Testis (tissue), 3 donors: ENCODE data around the gene BAIAP2. TPM values are rescaled to one million over a fixed set of nuclear protein-coding genes. Genes with fewer than 3 reads are reported as not detected.

ENCODE experiments used
- DNase-seq: peaks from one replicate; pipeline ENCODE4 v3.0.0-alpha.2; 2019
- H3K27ac ChIP-seq, 2 donors: fragments of 200-600 bp; sonication (generic); one replicate each; pipeline ENCODE4 v1.5.1; 2019
- H3K27me3 ChIP-seq: fragments of 200-600 bp; sonication (generic); one replicate; pipeline ENCODE4 v1.5.1; 2019
- H3K36me3 ChIP-seq: fragments of 200-600 bp; sonication (generic); one replicate; pipeline ENCODE4 v1.5.1; 2017; ENCODE audit warnings: low read depth; ENCODE audit errors: missing control alignments
- H3K4me1 ChIP-seq: fragments of 200-600 bp; sonication (generic); one replicate; pipeline ENCODE4 v1.5.1; 2019
- H3K4me3 ChIP-seq, 2 donors: fragments of 200-600 bp; sonication (generic); one replicate each; pipeline ENCODE4 v1.5.1; 2017 to 2019
- H3K9me3 ChIP-seq: fragments of 200-600 bp; sonication (generic); one replicate; pipeline ENCODE4 v1.5.1; 2017
- CTCF ChIP-seq, 3 experiments: fragments of 450-650 bp in 2 of 3; fragments of 200-600 bp in 1 of 3; sonication (generic) in 1 of 3; IDR thresholded peaks; one replicate each; pipeline ENCODE4 v1.5.1; 2016 to 2019; ENCODE audit warnings: antibody characterized with exemption in 3 of 3, mild to moderate bottlenecking in 2 of 3, moderate library complexity in 1 of 3
- POLR2A ChIP-seq: fragments of 450-650 bp; IDR thresholded peaks from one replicate; pipeline ENCODE4 v1.6.1; 2017; ENCODE audit warnings: antibody characterized with exemption, mild to moderate bottlenecking, moderate library complexity
- WGBS, 2 donors: methylation state at CpG; one replicate each; pipeline ENCODE4 v1.1.5; 2018; 5-methylcytosine and 5-hydroxymethylcytosine counted together
- intact Hi-C: fragments of 100-400 bp; cut with DNase I; formaldehyde crosslinking; loops from one replicate; pipeline ENCODE4 v1.15.1; 2023; ENCODE audit warnings: low total_unique reads
- polyA plus RNA-seq: library from polyadenylated mRNA; stranded (reverse); fragments of 350-450 nt; fragmentation: Illumina TruSeq; extraction: RNeasy Lipid Tissue Mini Kit (QIAGEN cat#74804); gene quantifications from one replicate; pipeline ENCODE4 v1.2.3, GENCODE V29; 2014; ENCODE audit warnings: low read depth, low replicate concordance; ENCODE audit not compliant: insufficient read depth
- total RNA-seq, 2 donors: library from RNA; depleted of rRNA; stranded (reverse); fragments of >200 nt; gene quantifications; one replicate each; pipeline ENCODE4 v1.2.3, GENCODE V29; 2016

Gene BAIAP2
- total and polyA plus RNA-seq, 3 donors from 2014 or later, result 36.7 to 67.5 (median 67.3) TPM

- Histone ChIP-seq H3K27ac (no peak overlapping the region), H3K36me3 (no peaks in the 10 kb centered on the region), H3K4me3 (peak overlapping the region in 1 of 2 donors; percentile 51), H3K9me3 (no peaks in the 10 kb centered on the region), H3K27me3 (no peaks in the 10 kb centered on the region), H3K4me1 (no peaks in the 10 kb centered on the region)
- no peak for DNase-seq
- WGBS, 2 donors, result 50 to 63% methylated on average over 12 to 24 of the region's 24 CpGs
- TF ChIP-seq POLR2A, result no peak
- no peak for TF ChIP-seq CTCF (IDR thresholded peaks at IDR 0.05)
- intact Hi-C loops, result no loop called here
Observed at GRCh38 chr17:81118308-81119221, 83.6 kb downstream of the BAIAP2 start.

- intact Hi-C loops, result no loop called here
- Histone ChIP-seq H3K27me3 (no peaks in the 10 kb centered on the region), H3K9me3 (no peaks in the 10 kb centered on the region), H3K4me3 (peak overlapping the region; percentile 47 to 51), H3K4me1 (no peaks in the 10 kb centered on the region), H3K36me3 (no peaks in the 10 kb centered on the region), H3K27ac (peak overlapping the region in 1 of 2 donors; percentile 68)
- TF ChIP-seq CTCF (IDR thresholded peaks at IDR 0.05) (no peak), POLR2A (no peak)
- WGBS, 2 donors, result 8 to 37% methylated on average over 9 to 71 of the region's 89 CpGs
- peak; percentile 96 for DNase-seq
Observed at GRCh38 chr17:81119223-81120148, 84.5 kb downstream of the BAIAP2 start.

GRCh38 chr17:81120149-81120484, 85.2 kb downstream of the BAIAP2 start:
- H3K4me3 ChIP-seq, result peak overlapping the region; percentile 47 to 51

More at GRCh38 chr17:81120149-81120484, 85.2 kb downstream of the BAIAP2 start:
- peak; percentile 33 for DNase-seq
- no peaks in the 10 kb centered on the region for H3K36me3 ChIP-seq
- TF ChIP-seq POLR2A (no peak), CTCF (IDR thresholded peaks at IDR 0.05) (no peak)
- no peaks in the 10 kb centered on the region for H3K27me3 ChIP-seq
- 59 to 71% methylated on average over 29 to 33 of the region's 33 CpGs for WGBS, 2 donors
- no peaks in the 10 kb centered on the region for H3K4me1 ChIP-seq
- intact Hi-C loops, result no loop called here
- H3K9me3 ChIP-seq, result no peaks in the 10 kb centered on the region
- peak overlapping the region in 1 of 2 donors; percentile 68 for H3K27ac ChIP-seq
